A549 (cell line): ENCODE results near the gene JAKMIP2.

ENCODE experiments used
- CTCF ChIP-seq: fragments of >200 bp; sonication (Bioruptor Twin); formaldehyde crosslinking; IDR thresholded peaks from 3 replicates; pipeline ENCODE4 v1.5.1; 2016
- HOXB13 ChIP-seq: fragments of 250-450 bp; sonication (Bioruptor Pico); IDR thresholded peaks from 2 replicates; pipeline ENCODE4 v1.5.0; 2020; ENCODE audit warnings: low read depth, mild to moderate bottlenecking, moderate library complexity
- JUNB ChIP-seq: fragments of >200 bp; sonication (Bioruptor Twin); formaldehyde crosslinking; IDR thresholded peaks from 2 replicates; pipeline ENCODE4 v1.6.1; 2016
- SMC3 ChIP-seq: fragments of >200 bp; sonication (Bioruptor Twin); formaldehyde crosslinking; IDR thresholded peaks from 3 replicates; pipeline ENCODE4 v1.6.1; 2018; ENCODE audit warnings: inconsistent platforms
- TF ChIP-seq, protein P1 (sequence below): IDR thresholded peaks from 2 replicates; pipeline ENCODE4 v1.6.1; 2012
- TF ChIP-seq, protein P2 (sequence below): fragments of 200-600 bp; sonication (generic); IDR thresholded peaks from 2 replicates; pipeline ENCODE4 v1.6.1; 2016; ENCODE audit warnings: antibody characterized with exemption, mild to moderate bottlenecking, moderate library complexity

GRCh38 chr5:147586832-147587231 lies 195.7 kb downstream of the JAKMIP2 start:
- TF ChIP-seq, protein P1, sequence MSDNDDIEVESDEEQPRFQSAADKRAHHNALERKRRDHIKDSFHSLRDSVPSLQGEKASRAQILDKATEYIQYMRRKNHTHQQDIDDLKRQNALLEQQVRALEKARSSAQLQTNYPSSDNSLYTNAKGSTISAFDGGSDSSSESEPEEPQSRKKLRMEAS: no peak
- TF ChIP-seq CTCF (no peak), HOXB13 (CRISPR knock-in tag) (no peak), JUNB (no peak), SMC3 (no peak)
- TF ChIP-seq, protein P2, sequence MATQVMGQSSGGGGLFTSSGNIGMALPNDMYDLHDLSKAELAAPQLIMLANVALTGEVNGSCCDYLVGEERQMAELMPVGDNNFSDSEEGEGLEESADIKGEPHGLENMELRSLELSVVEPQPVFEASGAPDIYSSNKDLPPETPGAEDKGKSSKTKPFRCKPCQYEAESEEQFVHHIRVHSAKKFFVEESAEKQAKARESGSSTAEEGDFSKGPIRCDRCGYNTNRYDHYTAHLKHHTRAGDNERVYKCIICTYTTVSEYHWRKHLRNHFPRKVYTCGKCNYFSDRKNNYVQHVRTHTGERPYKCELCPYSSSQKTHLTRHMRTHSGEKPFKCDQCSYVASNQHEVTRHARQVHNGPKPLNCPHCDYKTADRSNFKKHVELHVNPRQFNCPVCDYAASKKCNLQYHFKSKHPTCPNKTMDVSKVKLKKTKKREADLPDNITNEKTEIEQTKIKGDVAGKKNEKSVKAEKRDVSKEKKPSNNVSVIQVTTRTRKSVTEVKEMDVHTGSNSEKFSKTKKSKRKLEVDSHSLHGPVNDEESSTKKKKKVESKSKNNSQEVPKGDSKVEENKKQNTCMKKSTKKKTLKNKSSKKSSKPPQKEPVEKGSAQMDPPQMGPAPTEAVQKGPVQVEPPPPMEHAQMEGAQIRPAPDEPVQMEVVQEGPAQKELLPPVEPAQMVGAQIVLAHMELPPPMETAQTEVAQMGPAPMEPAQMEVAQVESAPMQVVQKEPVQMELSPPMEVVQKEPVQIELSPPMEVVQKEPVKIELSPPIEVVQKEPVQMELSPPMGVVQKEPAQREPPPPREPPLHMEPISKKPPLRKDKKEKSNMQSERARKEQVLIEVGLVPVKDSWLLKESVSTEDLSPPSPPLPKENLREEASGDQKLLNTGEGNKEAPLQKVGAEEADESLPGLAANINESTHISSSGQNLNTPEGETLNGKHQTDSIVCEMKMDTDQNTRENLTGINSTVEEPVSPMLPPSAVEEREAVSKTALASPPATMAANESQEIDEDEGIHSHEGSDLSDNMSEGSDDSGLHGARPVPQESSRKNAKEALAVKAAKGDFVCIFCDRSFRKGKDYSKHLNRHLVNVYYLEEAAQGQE: no peak
